ENCODE data around the gene MRPL48. TPM values are rescaled to one million over a fixed set of nuclear protein-coding genes. Genes with fewer than 3 reads are reported as not detected.

MRPL48 gene
- total RNA-seq, 2 experiments from 2014 or later: 59.5 to 61.8 TPM

DNA sequence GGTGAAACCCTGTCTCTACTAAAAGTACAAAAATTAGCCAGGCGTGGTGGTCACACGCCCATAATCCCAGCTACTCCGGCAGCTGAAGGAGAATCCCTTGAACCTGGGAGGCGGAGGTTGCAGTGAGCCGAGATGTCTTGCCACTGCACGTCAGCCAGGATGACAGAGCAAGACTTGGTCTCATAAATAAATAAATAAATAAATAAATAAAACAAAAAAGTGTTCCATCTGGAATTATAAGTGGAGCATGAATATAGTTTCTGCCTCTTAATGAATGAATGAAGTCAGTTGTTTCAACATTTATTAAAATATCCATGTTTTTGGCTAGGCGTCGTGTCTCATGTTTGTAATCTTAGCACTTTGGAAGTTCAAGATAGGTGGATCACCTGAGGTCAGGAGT is 27.1 kb downstream of the MRPL48 start:
- ChIA-PET POLR2A (no interaction called here), CTCF (no interaction called here)

DNA sequence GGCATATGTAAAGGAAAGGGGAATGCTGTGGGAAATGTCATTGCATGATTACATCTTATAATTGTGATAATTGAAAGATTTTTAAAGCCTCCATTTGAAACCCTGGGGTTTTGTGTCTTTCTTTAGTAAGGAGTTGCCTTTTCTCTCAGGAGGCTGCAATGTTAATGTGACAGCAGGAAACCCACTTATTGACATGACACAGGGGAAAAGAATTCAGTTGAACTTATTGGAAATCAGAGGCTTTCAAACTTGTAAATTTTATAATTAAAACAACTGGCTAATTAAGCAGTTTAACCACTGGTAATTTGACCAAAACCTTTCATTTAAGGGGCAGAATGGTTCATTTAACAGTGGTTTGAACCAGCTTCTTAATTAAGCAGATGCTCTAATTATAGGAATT is 31.2 kb downstream of the MRPL48 start:
- CTCF ChIA-PET: no interaction called here
- POLR2A ChIA-PET: no interaction called here

DNA sequence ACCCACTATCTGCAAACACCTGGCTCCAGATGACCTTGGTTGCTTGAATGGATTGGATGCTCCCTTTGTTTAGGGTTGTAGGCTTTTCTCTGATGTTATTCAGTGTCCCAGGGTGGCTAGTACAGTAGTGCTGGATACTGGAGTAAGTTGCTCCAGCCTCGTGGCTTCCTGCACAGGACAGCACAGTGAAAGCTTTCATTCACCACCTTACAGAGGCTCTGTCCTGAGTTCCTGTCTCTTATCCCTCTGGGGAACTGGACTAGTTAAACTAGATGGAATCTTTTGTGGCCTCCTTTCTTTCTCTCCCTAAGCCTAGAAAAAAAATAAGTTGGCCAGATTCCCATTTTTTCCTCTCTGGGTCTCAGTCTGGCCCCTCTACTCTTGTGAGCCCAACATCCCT is 42.6 kb downstream of the MRPL48 start:
- CTCF ChIA-PET: no interaction called here
- POLR2A ChIA-PET: no interaction called here

DNA sequence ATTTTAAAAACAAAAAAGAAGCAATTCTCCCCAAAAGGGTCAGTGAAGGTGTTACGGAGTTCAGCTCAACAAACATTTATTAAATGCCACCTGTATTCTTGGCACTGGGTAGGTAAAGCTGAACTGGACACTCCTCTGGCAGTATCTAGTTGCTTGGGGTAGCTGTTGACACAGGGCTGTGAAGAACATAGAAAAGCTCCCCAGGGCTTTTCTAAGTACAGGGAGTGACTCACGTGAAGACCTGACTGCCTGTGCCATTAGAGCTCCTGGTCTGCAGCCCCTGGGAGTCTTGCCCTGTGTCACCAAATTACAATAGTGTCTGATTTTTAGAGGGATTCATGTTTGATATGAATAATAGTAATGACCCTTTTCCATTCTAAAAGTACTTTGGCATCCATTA is 45.4 kb downstream of the MRPL48 start:
- ChIA-PET POLR2A (no interaction called here), CTCF (no interaction called here)

DNA sequence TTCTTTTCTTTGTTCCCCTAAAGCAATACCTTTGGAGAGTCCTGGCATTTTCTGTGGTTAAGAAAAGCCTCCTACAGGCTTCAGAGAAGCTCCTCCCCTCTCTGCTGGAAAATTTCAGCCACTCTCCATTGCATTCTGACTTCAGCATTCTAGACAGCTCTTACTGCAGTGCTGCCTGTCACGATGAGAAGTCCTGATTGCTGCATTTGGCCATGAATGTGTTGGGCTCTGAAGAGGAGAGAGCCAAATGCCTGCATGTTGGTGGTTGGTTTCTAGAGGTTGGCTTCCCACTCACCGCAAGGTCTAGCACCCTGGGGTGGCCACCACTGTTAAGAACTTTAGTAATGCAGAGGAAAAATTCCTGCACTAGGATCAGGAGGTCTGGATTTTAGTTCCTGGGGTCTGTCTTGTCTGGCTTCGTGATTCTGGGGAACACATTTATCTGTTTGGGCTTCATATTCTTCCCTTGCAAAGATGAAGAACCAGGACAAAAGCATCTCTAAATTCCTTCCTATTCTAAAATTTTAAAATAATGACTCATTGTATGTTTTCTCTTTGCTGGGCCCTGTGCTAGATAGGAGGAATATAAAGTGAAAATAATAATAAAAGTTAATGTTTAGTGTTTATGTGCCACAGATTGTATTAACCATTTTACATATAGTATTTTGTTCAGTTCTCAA is 50.9 kb downstream of the MRPL48 start:
- POLR2A ChIA-PET: no interaction called here
- CTCF ChIA-PET: no interaction called here

DNA sequence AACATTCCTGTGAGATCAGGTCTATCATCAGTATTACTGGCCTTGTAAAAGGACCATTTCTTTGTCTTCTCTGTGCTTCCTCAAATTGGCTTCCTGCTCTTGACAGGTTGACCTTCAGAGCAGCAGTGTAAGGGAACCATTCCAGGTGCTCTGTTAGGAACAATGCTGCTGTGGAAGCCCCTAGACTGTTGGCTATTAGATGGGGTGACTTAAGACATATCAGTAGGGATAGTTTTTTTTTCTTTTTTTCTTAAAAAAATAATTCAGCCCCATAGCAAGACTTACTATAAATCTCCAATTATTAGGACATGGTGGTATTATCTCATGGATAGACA is 51.4 kb downstream of the MRPL48 start:
- POLR2A ChIA-PET: no interaction called here
- CTCF ChIA-PET: no interaction called here

DNA sequence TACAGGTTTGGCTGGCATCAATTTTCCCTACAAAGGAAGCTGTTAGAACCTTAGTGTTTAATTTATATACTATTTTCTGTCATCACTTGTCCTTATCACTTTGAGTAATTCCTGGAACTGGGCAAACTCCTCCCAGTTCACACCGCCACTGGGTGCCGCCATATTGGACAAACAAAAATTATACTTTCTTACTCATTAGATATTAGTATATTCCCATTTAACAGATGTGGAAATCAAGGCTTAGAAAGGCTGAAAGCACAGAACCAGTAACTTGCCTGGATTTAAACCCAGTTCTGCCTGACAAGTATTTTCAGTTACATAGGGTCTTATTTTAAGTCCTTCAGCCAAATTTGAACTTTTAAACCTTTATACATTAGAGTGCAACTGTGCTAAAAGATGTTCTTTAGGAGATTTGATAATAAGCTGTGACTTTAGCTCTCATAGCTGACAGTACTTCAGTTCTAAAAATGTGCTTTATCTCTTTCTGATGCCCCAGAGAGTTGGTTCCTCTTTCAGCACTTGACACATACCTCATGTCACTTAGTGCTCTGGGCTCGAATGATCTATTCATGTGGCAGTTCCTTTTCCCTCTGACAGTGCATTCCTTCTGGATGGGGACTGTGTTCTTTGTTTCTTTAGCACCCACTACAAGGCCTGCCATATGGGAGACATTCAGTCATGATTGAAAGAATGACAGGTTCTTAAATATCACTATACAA is 63.5 kb downstream of the MRPL48 start:
- ChIA-PET POLR2A (no interaction called here), CTCF (no interaction called here)

DNA sequence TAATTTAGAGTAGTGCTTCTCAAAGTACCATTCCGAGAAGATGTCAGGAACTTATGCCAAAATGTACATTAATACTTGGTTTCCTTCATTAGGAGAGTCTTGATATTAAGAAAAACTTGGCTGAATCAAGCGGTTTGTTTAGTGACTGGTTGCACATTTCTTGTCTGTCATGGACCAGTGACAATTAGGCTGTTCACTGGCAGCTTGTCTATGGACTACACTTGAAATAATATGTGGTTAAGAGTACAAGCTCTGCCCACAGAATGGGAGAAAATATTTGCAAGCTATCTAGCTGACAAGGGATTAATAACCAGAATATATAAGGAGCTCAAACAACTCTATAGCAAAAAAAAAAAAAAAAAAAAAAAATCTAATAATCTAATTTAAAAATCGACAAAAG is 64.4 kb downstream of the MRPL48 start:
- CTCF ChIA-PET: no interaction called here
- POLR2A ChIA-PET: no interaction called here

DNA sequence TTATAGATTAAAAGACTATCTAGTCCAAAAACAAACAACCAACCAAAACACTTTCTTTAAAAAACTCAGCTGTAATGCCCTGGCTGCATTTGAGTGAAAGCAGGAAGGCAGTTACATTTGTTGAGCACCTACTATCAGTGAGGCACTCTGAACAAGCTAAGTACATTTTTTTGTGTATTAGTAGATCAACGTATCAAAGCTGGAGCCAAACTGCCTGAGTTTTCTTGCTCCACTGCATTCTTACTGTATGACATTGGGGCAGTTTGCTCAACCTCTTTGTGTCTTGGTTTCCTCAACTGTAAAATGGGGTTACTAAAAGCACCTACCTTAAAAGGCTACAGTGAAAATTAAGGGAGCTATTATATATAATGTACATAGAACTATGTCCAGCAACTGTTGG is 67.0 kb downstream of the MRPL48 start:
- CTCF ChIA-PET: interaction anchor here (1.4 kb wide), 1 partner anchor 104 kb away, joined by 5 read pairs; no protein-coding TSS in a partner anchor
- POLR2A ChIA-PET: no interaction called here

DNA sequence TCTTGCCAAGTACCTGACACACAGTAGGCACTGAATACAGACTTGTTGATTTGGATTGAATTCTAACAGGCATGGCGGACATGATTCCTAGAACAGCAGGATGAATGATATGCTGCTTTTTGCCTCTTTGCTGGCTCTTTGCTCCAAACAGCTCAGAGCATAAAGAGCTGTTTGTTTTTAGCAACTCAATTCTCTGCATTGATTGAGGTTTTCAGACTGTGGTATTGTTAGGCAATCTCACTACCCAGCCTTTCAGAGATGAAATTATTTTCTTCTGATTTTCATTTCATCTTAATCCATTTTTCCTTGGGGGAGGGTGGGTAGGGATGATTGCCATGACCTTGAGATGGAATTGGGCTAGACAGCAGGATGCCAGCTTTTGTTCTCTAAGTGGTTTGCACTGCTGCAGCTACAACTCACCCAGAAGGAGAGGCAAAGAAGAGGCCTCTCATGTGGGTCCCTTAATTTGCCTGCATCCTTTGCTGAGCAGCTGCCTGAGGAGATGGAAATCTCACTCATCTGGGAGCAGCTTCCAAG is 68.4 kb downstream of the MRPL48 start:
- ChIA-PET CTCF (interaction anchor here (1.4 kb wide), 1 partner anchor 105 kb away, joined by 5 read pairs; no protein-coding TSS in a partner anchor), POLR2A (no interaction called here)

DNA sequence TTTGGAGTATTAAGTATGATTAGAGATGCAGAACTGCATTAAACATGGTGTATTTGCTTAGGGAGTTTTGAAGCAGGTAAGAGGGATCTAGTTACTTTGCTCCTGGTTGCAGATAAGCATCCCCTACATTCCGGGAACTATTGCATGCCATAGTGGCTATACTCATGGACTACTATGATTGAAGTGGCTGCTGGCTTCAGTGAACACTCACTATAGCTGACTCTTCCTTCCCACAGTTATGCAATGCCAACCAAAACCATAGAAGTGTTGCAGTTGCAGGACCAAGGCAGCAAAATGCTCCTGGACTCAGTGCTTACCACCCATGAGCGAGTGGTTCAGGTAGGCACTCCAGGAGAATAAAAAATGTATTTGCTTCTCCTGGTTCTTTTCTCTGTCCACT is 72.0 kb downstream of the MRPL48 start:
- CTCF ChIA-PET: no interaction called here
- POLR2A ChIA-PET: no interaction called here

DNA sequence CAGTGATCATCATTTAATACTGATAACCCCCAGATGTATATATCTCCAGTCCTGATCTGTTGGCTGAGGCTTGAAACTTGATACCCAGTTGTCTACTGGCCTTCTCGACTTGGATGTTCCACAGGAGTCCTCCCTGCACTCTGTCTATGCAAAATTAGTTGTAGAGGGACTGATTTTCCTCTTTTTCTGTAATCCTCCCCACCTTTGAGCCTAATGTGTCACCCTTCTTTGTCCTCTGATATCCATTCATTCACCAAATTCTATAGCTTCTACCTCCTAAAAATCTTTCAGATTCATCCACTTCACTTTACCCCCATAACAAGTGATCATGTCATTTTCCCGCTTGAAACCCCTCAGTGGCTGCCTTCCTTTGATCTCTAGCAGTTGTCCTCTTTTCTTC is 72.5 kb downstream of the MRPL48 start:
- CTCF ChIA-PET: no interaction called here
- POLR2A ChIA-PET: interaction anchor here (0.6 kb wide), 1 partner anchor 72 kb away, joined by 8 read pairs; no protein-coding TSS in a partner anchor

DNA sequence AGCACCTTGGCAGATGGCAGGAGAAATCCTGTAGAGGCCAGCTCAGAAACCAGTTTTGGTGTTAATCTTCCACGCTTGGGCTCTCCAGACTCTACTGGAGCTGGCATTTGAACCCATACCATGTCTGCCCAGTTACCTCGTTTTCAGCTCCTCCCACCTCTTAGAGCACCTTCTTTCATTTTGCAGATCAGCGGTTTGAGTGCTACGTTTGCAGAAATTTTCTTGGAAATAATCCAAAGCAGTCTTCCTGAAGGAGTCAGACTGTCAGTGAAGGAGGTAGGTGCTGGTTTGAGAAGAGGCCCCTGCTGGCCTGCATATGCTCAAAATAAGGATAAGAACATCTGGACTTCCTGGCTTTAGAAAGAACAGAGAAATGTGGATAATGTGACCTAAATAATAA is 75.3 kb downstream of the MRPL48 start:
- ChIA-PET CTCF (no interaction called here), POLR2A (no interaction called here)

DNA sequence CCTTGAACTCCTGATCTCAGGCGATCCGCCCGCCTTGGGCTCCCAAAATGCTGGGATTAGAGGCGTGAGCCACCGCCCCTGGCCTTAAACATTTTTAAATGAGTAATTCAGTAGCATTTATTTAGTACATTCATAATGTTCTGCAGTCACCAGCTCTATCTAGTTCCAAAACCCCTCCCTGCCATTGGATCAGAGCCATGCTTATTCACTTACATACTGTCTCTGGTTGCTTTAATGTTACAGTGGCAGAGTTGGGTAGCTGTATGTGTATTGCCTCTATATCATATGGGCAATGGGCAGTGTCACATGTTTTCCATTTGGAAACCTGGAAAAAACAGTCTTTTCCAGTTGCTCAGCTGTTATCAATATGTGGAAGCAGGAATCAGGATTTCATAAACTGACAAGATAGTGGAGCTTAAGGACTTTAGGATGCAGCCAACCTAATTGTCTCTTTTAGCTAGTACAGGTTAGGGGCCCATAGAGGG is 78.5 kb downstream of the MRPL48 start:
- ChIA-PET CTCF (no interaction called here), POLR2A (no interaction called here)

DNA sequence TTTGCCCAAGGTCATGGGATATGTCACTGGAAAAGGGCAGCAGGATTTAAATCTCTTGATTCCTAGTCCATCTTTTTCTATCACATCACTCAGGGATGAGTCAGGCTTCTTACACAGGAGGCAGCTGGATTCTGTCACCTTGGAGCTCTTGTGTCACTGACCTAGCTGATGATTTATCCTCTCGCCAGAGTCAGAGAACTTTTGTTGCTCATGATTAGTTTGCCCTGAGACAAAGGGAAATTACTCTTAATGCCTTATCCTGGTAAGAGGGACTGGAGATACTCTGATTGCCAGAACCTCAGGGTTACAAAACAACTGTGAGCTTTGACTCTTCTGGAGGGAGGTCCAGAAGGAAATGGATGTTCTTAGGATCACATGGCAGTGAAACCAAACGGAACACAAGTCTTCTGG is 78.9 kb downstream of the MRPL48 start:
- POLR2A ChIA-PET: no interaction called here
- CTCF ChIA-PET: no interaction called here

DNA sequence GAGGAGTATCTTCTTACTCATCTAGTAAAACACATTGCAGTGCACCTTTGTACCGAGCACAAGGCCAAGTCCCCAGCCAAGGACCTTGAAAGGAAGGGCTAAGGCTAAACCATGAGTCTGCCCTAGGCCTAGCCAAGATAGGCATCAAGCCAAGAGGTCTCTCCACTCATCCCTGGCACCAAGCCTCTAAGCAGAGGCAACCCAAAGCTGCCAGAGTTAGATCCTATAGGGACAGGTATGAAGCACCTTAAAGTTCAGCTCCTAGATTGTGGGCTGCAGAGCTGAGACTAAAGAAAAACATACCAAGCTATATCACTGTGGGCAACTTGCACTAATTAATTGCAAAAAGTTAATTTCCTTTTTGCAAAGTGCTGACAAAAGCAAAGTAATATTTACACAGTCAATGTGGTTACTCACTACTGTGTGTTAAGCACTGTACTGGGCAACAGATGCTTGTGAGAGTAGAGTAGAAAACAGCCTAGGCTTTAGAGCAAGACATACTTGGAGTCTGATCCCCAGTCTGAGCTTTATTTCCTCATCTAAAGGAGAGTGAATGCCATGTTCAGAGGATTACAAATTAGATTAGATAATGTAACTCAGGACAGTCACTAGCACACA is 81.8 kb downstream of the MRPL48 start:
- ChIA-PET POLR2A (no interaction called here), CTCF (interaction anchor here (0.6 kb wide), 1 partner anchor 14 kb away, joined by 3 read pairs; no protein-coding TSS in a partner anchor)

DNA sequence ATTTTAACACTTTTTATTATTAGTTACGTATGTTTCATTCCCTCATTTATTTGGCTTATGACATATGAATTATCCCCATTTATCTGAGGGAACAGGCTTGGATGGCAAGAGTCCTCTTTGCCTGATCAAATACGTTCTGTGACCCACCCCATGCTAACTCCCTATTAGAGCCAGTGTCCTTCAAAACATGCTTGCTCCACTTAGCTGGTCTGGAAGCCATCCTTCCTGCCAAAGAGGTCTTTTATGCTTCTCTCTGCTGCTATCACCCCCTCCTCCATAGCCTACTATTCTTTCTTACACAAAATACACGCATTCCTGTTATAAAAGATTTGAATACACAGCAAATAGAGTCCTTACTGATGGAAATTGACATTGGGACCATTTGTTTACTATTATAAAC is 82.6 kb downstream of the MRPL48 start:
- POLR2A ChIA-PET: no interaction called here
- CTCF ChIA-PET: no interaction called here

DNA sequence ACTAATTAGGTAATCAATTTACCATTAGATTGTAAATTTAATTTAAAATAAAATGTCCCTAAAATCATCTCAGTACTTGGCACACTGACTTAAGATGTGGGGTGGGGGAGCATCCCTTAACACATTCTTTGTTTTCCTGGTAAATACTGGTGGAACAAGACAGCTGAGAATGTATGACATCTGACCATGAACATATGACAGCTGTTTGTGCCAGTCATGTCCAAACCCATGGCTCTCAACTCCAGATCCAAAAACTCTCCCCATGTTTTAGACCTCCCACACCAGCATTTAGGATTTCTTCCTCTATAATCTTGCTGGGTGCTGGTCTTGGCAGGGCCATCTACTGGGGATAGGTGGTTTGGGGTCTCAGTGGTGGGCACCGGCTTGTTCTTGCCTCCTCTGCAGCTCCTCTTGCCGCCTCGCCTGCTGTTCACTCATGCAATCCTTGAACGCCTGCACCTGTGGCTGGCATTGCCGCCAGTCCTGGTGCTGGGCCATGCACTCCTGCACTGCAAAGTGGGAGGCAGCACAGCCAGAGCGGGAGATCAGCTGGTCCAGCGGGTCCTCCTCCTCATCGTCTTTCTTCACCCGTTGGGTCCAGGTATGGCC is 85.2 kb downstream of the MRPL48 start:
- ChIA-PET POLR2A (no interaction called here), CTCF (no interaction called here)

DNA sequence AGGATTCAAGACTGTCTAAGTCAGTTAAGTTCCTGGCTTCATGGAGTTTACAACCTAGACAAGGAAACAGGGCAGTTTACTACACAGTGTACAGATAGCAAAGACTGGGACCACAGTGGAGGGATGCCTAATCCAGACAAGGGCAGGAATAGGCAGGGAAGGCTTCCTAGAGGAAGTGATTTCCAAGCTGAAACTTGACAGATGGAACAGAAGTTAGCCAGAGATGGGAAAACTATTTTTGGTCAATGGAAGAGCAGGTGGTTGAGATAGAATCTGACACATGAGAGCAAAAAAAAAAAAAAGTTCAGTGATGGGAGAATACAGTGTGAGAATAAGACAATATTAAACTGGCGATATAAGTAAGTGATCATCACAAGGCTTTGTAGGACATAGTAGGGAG is 87.7 kb downstream of the MRPL48 start:
- CTCF ChIA-PET: no interaction called here
- POLR2A ChIA-PET: no interaction called here

DNA sequence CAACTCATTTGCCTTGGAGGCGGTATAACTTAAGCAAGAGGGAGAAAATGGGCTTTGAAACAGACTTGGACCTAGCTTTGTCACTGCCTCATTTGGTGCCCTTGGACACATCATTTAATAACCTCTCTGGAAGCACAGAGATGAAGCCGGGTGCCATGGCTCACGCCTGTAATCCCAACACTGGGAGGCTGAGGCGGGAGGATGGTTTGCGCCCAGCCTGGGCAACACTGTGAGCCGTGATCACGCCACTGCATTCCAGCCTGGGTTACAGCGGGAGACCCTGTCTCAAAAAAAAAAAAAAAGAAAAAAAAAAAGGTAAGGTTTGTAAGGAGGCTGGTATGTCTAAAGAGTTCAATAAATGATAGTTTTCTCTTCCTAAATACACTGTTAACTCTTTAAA is 88.2 kb downstream of the MRPL48 start:
- ChIA-PET POLR2A (no interaction called here), CTCF (no interaction called here)
